ENCODE data around the gene SLC7A6OS.

Gene SLC7A6OS

GRCh38 chr16:68310774-68311511, at the start of gene SLC7A6OS, which contains the start of gene PRMT7:
Gene SLC7A6OS (minus strand): TSS chr16:68310946. CDS start chr16:68310926, 20 bp downstream.
Gene PRMT7 (plus strand): TSS chr16:68311019. CDS start chr16:68315980, 4,961 bp downstream.
- peak; percentile 94 for DNase-seq

- no peak for DNase-seq
Measured at GRCh38 chr16:68359398-68360191, 48.8 kb upstream of the SLC7A6OS start.

GRCh38 chr16:68358951-68359350, 48.2 kb upstream of the SLC7A6OS start:
- DNase-seq, result no peak

- no peak for DNase-seq
Measured at GRCh38 chr16:68357923-68358322, 47.2 kb upstream of the SLC7A6OS start.

GRCh38 chr16:68357521-68357922, 46.8 kb upstream of the SLC7A6OS start:
- no peak for DNase-seq

GRCh38 chr16:68356919-68357286, 46.2 kb upstream of the SLC7A6OS start:
- DNase-seq, result no peak

GRCh38 chr16:68356249-68356918, 45.6 kb upstream of the SLC7A6OS start:
- peak; percentile 72 for DNase-seq

GRCh38 chr16:68355447-68356248, 44.9 kb upstream of the SLC7A6OS start:
- DNase-seq, result no peak

GRCh38 chr16:68354816-68355215, 44.1 kb upstream of the SLC7A6OS start:
- no peak for DNase-seq

GRCh38 chr16:68353366-68353765, 42.6 kb upstream of the SLC7A6OS start:
- DNase-seq, result no peak

GRCh38 chr16:68351991-68352431, 41.3 kb upstream of the SLC7A6OS start:
- DNase-seq, result no peak

- DNase-seq, result no peak
Measured at GRCh38 chr16:68351463-68351862, 40.7 kb upstream of the SLC7A6OS start.

- DNase-seq, result no peak
Measured at GRCh38 chr16:68350813-68351350, 40.1 kb upstream of the SLC7A6OS start.

GRCh38 chr16:68349838-68350410, 39.2 kb upstream of the SLC7A6OS start:
- no peak for DNase-seq

- no peak for DNase-seq
Measured at GRCh38 chr16:68348639-68349445, 38.1 kb upstream of the SLC7A6OS start.

GRCh38 chr16:68347605-68348004, 36.9 kb upstream of the SLC7A6OS start:
- no peak for DNase-seq

- no peak for DNase-seq
Measured at GRCh38 chr16:68346892-68347480, 36.2 kb upstream of the SLC7A6OS start.

GRCh38 chr16:68345958-68346635, 35.4 kb upstream of the SLC7A6OS start:
- no peak for DNase-seq

- DNase-seq, result no peak
Measured at GRCh38 chr16:68345351-68345810, 34.6 kb upstream of the SLC7A6OS start.

- no peak for DNase-seq
Measured at GRCh38 chr16:68344252-68344651, 33.5 kb upstream of the SLC7A6OS start.
